Measurements from ENCODE around the gene PPP2R1B.
"Not testable (repeated sequence)": the region's sequence is repeated elsewhere in the genome, so short reads cannot be mapped to it uniquely, and the experiment has no call there.

Gene PPP2R1B

GRCh38 chr11:111723595-111723994 lies 42.6 kb downstream of the PPP2R1B start:
- no peak for DNase-seq

- DNase-seq = no peak
These were observed 43.7 kb downstream of the PPP2R1B start for GRCh38 chr11:111722501-111722900.

DNA sequence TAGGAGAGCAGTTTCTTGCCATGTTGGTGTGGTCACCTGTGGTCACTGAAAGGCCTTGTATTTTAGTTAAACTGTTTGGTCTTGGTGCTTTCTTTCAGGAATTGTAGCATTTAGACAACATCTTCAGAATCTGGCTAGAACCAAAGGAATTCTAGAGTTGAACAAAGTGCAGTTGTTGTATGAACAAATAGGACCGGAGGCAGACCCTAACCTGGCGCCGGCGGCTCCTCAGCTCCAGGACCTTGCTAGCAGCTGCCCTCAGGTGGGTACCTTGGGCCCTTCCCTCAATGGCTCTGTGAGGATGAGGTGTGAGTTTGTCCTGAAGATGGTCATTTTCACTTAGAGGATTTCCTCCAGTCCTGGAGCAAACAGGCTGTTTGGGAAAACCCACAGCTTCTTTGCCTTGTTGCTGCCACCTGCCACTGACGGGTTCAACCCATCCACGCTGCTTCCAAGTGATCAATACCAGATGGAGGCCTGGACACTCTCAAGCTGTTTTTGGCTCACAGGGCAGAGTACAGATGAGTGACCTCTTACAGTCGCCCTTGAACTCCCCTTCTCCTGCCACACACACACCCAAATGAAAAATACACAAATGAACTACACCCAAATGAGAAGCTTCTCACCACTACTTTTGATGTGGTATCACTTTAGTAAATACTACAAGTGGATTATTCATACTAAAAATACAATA lies 45.2 kb downstream of the PPP2R1B start:
- no peak for DNase-seq

DNA sequence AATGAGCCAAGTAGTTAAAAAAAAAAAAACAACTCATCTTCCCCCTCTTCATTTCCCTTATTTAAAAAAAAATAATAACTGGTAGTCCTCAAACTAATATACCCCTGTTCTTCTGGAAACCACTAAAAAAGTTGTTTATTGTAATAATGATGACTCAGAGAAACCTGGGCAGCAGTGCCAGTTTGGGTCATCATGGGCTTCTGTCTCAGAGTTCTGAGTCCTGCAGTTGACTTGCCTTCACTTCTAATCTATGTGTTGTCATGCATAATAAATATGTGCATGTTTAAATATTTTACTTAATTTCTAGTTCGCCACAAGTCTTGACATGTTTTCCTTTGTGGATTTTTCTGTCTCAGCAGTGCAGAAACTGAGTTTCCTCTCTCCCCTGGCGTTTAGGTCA lies 46.8 kb downstream of the PPP2R1B start:
- no peak for DNase-seq

DNA sequence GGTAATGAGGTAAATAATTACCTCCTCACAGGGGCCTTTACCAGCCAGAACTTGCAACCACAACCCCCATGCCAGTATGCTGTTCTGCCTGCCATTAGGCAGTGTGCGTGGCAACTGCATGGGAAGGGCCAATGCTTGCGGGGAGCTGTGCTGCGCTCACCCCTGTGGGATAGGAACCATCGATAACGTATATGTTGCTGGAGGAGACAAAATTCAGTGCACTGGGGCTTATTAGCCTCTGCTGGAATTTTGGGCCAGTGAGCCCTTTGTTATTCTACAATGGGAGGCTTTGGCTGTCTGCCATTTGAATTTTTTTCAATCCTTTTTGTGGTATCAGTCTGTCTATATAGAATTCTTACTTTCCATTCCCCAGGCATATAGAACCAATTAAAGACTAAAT lies 47.3 kb downstream of the PPP2R1B start:
- peak; percentile 33 for DNase-seq

DNA sequence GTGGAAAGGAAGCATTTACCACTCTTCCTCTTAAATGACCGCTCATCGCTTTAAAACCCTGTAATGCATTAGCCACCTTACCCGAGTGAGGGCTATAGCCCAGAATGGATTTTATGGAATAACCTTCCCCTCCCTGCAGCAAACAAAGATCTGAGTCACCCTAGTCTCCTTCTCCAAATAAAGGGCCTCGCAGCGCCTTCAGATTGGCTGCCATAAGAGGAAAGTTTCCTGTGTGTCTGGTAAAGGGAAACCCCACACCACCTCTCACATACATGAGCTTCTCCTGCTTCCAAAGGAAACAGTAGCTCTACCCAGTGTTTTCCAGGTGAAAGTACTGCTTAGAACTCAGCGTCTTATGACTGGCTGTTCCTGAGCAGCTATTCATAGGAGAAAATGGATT lies 47.8 kb downstream of the PPP2R1B start:
- peak; percentile 58 for DNase-seq

DNA sequence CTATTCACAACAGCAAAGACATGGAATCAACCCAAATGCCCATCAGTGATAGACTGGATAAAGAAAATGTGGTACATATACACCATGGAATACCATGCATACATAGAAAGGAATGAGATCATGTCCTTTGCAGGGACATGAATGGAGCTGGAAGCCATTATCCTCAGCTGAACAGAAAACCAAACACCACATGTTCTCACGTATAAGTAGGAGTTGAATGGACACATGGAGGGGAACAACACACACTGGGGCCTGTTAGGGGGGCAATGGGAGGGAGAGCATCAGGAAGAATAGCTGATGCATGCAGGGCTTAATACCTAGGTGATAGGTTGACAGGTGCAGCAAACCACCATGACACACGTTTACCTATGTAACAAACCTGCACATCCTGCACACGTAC lies 48.5 kb downstream of the PPP2R1B start:
- not testable (repeated sequence) for DNase-seq

DNA sequence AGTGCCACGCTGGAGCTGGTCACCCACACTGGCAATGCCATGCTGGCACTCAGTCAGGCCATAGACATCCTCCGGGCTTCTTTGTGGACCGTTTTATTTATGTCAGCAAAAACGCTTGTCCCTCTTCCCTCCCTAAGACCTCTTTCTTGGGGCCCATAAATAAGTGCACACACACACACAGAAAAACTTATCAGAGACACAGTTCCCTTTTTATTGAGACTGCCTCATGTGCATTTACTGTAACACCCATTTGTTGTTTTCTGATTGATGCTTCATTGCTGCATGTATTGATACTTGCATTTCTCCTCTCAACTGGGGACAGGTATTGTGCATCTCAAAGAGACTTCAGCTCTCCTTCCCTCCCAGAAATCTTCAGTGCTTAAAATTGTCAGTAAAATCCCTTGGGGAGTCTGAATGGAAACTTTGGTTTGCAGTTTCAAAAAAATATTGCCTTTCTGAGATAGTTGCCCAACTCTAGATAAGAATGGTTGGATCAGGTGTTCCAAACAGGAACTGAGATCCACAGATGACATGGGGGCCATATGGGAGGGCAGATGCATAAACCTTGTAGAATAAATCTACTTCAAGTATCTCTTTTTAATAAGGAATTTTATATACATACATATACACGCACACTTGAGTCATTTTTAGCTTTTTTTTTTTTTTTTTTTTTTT lies 50.9 kb downstream of the PPP2R1B start:
- no peak for DNase-seq

DNA sequence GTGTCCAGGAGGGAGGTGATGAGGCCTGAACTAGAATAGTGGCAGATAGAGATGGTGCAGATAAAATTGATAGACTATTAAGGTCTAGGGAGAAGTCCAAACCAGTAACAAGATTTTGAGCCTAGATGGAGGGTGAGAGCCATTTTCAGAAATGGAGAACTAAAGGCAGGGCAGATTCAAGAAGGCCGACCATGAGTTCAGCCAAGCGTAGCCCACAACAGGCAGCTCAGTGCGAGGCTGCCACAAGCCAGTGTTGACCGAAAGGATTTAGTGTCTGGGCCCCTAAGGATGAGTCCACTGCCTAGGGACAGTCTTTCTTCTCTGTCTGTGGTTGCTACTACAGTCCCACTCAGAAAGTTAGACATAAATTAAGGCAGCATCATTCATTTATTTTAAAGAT lies 51.7 kb downstream of the PPP2R1B start:
- no peak for DNase-seq

GRCh38 chr11:111707691-111708067 lies 58.5 kb downstream of the PPP2R1B start:
- DNase-seq = no peak

DNA sequence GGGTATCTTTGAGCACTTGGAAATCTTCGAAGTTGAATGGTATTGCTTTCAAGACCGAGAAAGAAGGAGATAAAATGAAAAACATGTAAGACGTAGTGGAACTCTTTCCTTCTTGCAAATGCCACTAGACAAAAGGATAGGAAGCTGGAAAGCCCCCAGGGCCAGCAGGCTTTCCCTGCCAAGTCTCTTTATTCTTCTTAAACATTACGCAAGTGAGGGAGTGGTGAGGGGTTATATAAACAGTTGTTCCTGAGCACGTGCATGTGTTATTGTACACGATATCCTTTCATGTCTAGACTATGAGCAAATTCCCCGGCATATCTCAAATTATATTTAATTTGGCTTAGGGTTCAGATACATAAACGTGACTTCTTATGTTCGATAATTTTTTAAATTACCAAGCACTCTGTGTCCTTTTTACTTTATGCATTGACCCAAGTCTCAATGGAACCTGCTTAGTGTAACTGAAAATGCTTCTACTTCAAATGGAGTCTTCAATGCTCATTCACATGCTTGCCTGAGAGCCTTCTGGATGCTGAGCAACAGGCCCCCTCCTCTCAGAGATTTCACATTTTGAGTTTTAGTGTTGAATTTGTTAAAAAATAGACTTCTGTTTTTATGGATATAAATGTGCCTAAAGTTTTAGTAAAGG lies 59.0 kb downstream of the PPP2R1B start:
- no peak for DNase-seq

GRCh38 chr11:111703576-111703975 lies 62.6 kb downstream of the PPP2R1B start:
- no peak for DNase-seq

GRCh38 chr11:111702623-111703022 lies 63.6 kb downstream of the PPP2R1B start:
- DNase-seq = no peak

DNA sequence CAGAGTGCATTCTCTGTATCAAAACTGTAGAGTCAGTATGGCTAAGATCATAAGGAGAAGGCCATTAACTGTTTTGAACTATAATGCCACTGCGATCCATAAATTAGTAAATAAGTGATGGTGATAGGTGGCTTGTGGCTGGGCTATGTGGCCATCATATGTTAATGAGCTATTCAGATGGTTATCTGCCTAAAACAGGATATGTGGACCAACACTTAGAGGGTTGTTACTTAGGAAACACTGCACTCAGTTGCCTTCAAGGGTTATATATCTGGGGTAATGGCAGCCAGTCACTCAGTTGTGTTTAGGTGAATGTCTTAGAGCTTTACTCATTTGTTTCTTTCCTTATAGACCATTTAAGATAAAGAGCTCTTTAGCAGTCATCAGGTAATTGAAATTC lies 66.0 kb downstream of the PPP2R1B start:
- no peak for DNase-seq

DNA sequence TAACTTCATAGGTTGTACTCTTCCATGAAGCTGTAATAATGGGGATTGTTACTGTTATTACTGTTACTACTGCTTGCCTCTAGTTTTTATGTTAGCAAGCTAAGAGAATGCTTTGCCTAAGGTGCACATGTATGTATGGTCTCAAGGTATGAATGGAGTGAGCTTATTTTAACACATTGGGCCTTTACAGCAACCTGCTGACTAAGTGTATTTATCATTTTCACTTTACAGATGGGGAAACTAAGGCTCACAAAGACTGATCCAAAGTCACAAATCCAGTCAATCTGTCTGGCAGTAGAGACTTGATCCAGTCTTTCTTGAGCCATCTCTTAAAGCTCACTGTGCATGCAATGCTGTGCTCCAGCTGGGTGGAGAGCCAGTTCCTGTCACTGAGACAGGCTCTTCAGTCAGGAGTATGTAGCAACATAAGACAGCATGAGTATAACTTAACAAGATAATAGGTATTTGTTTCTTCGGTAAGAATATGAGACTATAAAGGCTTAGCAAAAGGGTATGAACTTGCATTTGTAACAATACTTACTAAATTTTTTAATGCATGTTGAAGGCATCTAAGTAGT lies 66.5 kb downstream of the PPP2R1B start:
- no peak for DNase-seq

GRCh38 chr11:111698852-111699559 lies 67.2 kb downstream of the PPP2R1B start:
- no peak for DNase-seq

- no peak for DNase-seq
These were observed 68.2 kb downstream of the PPP2R1B start for GRCh38 chr11:111697933-111698371.

- peak; percentile 48 for DNase-seq
These were observed 69.6 kb downstream of the PPP2R1B start for GRCh38 chr11:111696556-111696955.

DNA sequence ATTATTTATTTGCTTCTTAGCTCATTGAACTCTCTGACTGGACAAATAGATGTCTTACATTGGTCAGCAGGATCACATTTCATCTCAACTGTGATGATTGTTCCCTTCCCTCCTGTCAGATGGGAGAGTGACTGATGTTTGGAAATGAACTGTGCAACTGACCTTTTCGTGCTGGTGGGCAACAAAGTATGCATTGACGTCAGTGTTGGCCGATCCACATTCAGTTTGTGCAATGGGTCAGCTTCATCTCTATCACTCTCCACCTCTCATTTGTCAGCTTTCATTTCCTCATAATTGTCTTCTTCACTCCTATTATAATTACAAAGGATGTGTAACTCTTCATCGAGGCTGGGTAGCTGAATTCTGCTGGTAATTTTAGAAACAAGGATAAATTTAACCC lies 71.3 kb downstream of the PPP2R1B start:
- DNase-seq = peak; percentile 70

GRCh38 chr11:111693224-111693937 lies 72.8 kb downstream of the PPP2R1B start:
- no peak for DNase-seq

DNA sequence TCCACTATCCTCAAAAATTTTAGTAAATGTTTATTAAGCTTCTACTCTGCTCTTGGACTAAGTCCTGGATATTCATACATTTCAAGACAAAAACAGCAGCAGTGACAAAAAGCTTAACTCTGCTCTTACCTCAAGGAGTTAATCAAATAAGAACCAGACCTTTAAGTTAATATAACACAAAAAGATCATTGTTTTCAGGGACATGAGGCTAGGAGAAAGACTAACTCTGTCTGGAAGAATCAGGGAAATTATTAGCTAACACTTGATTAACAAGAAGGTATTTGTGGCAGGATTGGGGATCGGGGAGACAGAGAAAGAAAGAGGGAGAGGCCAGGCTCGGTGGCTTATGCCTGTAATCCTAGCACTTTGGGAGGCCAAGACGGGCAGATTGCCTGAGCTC lies 74.4 kb downstream of the PPP2R1B start:
- no peak for DNase-seq

DNA sequence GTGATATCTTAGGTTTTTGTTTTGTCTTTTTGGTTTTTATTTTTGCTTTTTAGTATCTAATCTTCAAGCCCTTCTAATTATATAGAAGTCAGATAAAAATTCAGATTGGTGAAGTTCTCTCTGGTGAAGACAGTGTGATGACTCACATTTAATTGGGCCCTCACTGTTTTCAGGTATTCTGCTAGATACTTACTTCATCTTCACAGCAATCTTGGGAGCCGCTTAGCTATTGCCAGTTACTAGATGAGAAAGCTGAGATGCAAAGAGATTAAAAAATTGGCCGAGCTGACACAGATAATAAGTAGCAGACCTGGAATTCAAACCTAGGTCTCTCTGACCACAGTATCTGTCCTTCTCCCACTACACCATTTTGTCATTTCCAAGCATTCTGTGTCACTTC lies 75.0 kb downstream of the PPP2R1B start:
- no peak for DNase-seq

DNA sequence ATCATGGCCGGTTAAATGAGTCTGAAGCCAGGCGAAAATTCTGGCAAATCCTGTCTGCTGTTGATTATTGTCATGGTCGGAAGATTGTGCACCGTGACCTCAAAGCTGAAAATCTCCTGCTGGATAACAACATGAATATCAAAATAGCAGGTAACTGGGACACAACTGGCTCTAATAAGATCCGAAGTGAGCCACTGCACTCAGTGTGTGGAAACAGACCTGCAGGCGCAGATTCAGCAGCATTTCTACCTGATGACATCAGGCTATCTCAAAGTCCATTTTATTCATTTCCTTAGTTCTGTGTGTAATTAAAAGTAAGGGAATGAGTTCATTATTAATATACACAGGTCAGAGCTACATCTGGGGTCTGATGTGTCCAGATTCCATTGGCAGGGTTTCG lies 78.2 kb downstream of the PPP2R1B start:
- no peak for DNase-seq
